Endothelial cell of umbilical vein (primary cell): ENCODE data around the gene GOLGA3. TPM values are rescaled to one million over a fixed set of nuclear protein-coding genes. Genes with fewer than 3 reads are reported as not detected.
"Not testable (repeated sequence)": the region's sequence is repeated elsewhere in the genome, so short reads cannot be mapped to it uniquely, and the experiment has no call there.

Experiments used
- BruUV-seq: library from RNA; stranded (reverse); fragments of 400-500 nt; replicated peaks from 2 replicates; lab custom pipeline; 2021; lab: Mats Ljungman, UMichigan
- CTCF ChIA-PET: fragments of 300-600, 350-600 bp; sonication (Branson Sonifier 250); formaldehyde crosslinking; loops from one replicate; lab custom pipeline; 2021; ENCODE audit warnings: antibody characterized with exemption, inconsistent platforms; lab: Charles Lee
- POLR2A ChIA-PET: fragments of 300-600, 350-600 bp; sonication (Branson Sonifier 250); formaldehyde crosslinking; loops from one replicate; lab custom pipeline; 2021; ENCODE audit warnings: antibody characterized with exemption, inconsistent platforms; lab: Charles Lee
- DNase-seq: peaks from one replicate; pipeline ENCODE4 v3.0.0-alpha.2; 2011; ENCODE audit warnings: low read depth, low spot score
- FAIRE-seq: peaks from 2 replicates; lab custom pipeline; 2011; peaks lifted over from hg19 to GRCh38; lab: Jason Lieb, UNC
- H2AFZ ChIP-seq: 2 replicates; pipeline ENCODE4 v1.6.0; 2012; ENCODE audit warnings: low read depth, low read length, control low read depth, inconsistent platforms
- H3K27ac ChIP-seq: 2 replicates; pipeline ENCODE4 v1.5.1; 2011; ENCODE audit warnings: low read depth, mild to moderate bottlenecking, control low read depth, low read length, moderate library complexity; ENCODE audit not compliant: insufficient read depth
- H3K27me3 ChIP-seq, 2 experiments: 2 replicates each; pipeline versions ENCODE4 v1.6.0 to v1.6.1; 2011; ENCODE audit warnings: low read length in 2 of 2, mixed read lengths in 1 of 2; ENCODE audit not compliant: control insufficient read depth in 2 of 2, insufficient read depth in 2 of 2
- H3K36me3 ChIP-seq, 2 experiments: 2 replicates in 1 of 2; 3 replicates in 1 of 2; pipeline ENCODE4 v1.5.1; 2011; ENCODE audit warnings: low read length in 2 of 2, mild to moderate bottlenecking in 1 of 2, moderate library complexity in 1 of 2; ENCODE audit not compliant: control insufficient read depth in 2 of 2, insufficient read depth in 2 of 2; ENCODE audit errors: extremely low read depth in 1 of 2
- H3K4me1 ChIP-seq: 3 replicates; pipeline ENCODE4 v1.5.1; 2011; ENCODE audit warnings: mild to moderate bottlenecking, low read length; ENCODE audit not compliant: control insufficient read depth, insufficient read depth; ENCODE audit errors: extremely low read depth
- H3K4me2 ChIP-seq: 2 replicates; pipeline ENCODE4 v1.6.1; 2011; ENCODE audit warnings: low read length, control low read depth, mixed read lengths; ENCODE audit not compliant: insufficient read depth
- H3K4me3 ChIP-seq, 3 experiments: fragments of 200-600 bp in 1 of 3; sonication (generic), shearing (Covaris generic) in 1 of 3; replicated peaks in 1 of 3; 2 replicates each; pipeline ENCODE4 v1.5.1; 2011 to 2016; ENCODE audit warnings: control low read depth in 3 of 3, low read length in 3 of 3, mild to moderate bottlenecking in 2 of 3, inconsistent platforms in 1 of 3, low read depth in 1 of 3, moderate library complexity in 1 of 3; ENCODE audit not compliant: insufficient read depth in 1 of 3
- H3K79me2 ChIP-seq: 2 replicates; pipeline ENCODE4 v1.6.0; 2012; ENCODE audit warnings: low read length, inconsistent platforms; ENCODE audit not compliant: control insufficient read depth, insufficient read depth
- H3K9ac ChIP-seq: replicated peaks from 2 replicates; pipeline ENCODE3; 2011; ENCODE audit warnings: low read length, control low read depth; ENCODE audit not compliant: insufficient read depth; ENCODE audit errors: extremely low read depth
- H3K9me1 ChIP-seq: replicated peaks from 3 replicates; pipeline ENCODE4 v1.6.0; 2011; ENCODE audit warnings: mild to moderate bottlenecking, low read length; ENCODE audit not compliant: control insufficient read depth, insufficient read depth; ENCODE audit errors: extremely low read depth
- H3K9me3 ChIP-seq: replicated peaks from 2 replicates; pipeline ENCODE4 v1.5.1; 2012; ENCODE audit warnings: low read length, inconsistent platforms; ENCODE audit not compliant: control insufficient read depth, insufficient read depth
- H4K20me1 ChIP-seq: replicated peaks from 2 replicates; pipeline ENCODE3; 2011; ENCODE audit warnings: mild to moderate bottlenecking, low read length; ENCODE audit not compliant: control insufficient read depth, insufficient read depth; ENCODE audit errors: extremely low read depth
- EZH2 ChIP-seq: IDR thresholded peaks from 2 replicates; pipeline ENCODE4 v1.6.1; 2012; ENCODE audit warnings: borderline replicate concordance, low read depth, mild to moderate bottlenecking, moderate library complexity, low read length, inconsistent platforms; ENCODE audit not compliant: severe bottlenecking
- FOS ChIP-seq: IDR thresholded peaks from 2 replicates; pipeline ENCODE4 v1.6.1; 2011; ENCODE audit warnings: mild to moderate bottlenecking, low read length, moderate library complexity, borderline replicate concordance; ENCODE audit not compliant: insufficient read depth
- GATA2 ChIP-seq: IDR thresholded peaks from 2 replicates; pipeline ENCODE4 v1.7.0; 2011; ENCODE audit warnings: low read depth, mild to moderate bottlenecking, moderate library complexity, mixed read lengths, low read length; ENCODE audit not compliant: insufficient read length, insufficient read depth
- JUN ChIP-seq: IDR thresholded peaks from 2 replicates; pipeline ENCODE4 v1.6.1; 2011; ENCODE audit warnings: borderline replicate concordance, low read depth; ENCODE audit not compliant: insufficient read length, insufficient read depth
- MYC ChIP-seq: IDR thresholded peaks from one replicate; pipeline ENCODE4 v1.6.1; 2011; ENCODE audit warnings: mild to moderate bottlenecking, low read depth, low read length
- POLR2A ChIP-seq: IDR thresholded peaks from 2 replicates; pipeline ENCODE4 v1.6.1; 2012; ENCODE audit warnings: low read depth, mild to moderate bottlenecking, control low read depth, low read length
- POLR2AphosphoS5 ChIP-seq: IDR thresholded peaks from 2 replicates; pipeline ENCODE4 v1.6.1; 2012; ENCODE audit warnings: low read depth, mild to moderate bottlenecking, control low read depth, low read length, moderate library complexity; ENCODE audit not compliant: insufficient read depth
- dilution Hi-C: fragments of 300-500 bp; cut with MboI; formaldehyde crosslinking; loops from one replicate; pipeline ENCODE4 v1.15.0; 2019; ENCODE audit warnings: low sequenced_read_pairs; ENCODE audit not compliant: extremely low pct_ligation_motif_present
- intact Hi-C: fragments of 100-400 bp; cut with micrococcal nuclease; formaldehyde crosslinking; loops from one replicate; pipeline ENCODE4 v1.10.0; 2022
- polyA plus RNA-seq, 4 experiments: library from polyadenylated mRNA; depleted of rRNA in 3 of 4; stranded (reverse) in 3 of 4; unstranded in 1 of 4; fragments of >200 nt; gene quantifications; 2 replicates each; pipeline versions ENCODE4 v1.2.1 to v1.2.3, GENCODE V29; 2011 to 2012; ENCODE audit warnings: missing spikeins in 1 of 4
- total RNA-seq: library from RNA; stranded (reverse); gene quantifications from 2 replicates; pipeline ENCODE4 v1.2.3, GENCODE V29; 2021
- TF ChIP-seq, protein P1 (sequence below): IDR thresholded peaks from 2 replicates; pipeline ENCODE4 v1.6.1; 2011; ENCODE audit not compliant: insufficient read depth, insufficient read length
- TF ChIP-seq, protein P2 (sequence below), 2 donors: IDR thresholded peaks; 1 replicate in 1 of 2; 2 replicates in 1 of 2; pipeline ENCODE4 v1.5.1; 2011; ENCODE audit warnings: low read length in 2 of 2, mild to moderate bottlenecking in 2 of 2, moderate library complexity in 2 of 2, control low read depth in 1 of 2, inconsistent platforms in 1 of 2, low read depth in 1 of 2; ENCODE audit not compliant: insufficient read depth in 1 of 2; ENCODE audit errors: extremely low read depth in 1 of 2

Gene GOLGA3
- total and polyA plus RNA-seq, 2 donors (not counting 3 experiments of a cell fraction or from before 2014, with no cell fraction given) = 18.4 to 86.0 TPM

DNA sequence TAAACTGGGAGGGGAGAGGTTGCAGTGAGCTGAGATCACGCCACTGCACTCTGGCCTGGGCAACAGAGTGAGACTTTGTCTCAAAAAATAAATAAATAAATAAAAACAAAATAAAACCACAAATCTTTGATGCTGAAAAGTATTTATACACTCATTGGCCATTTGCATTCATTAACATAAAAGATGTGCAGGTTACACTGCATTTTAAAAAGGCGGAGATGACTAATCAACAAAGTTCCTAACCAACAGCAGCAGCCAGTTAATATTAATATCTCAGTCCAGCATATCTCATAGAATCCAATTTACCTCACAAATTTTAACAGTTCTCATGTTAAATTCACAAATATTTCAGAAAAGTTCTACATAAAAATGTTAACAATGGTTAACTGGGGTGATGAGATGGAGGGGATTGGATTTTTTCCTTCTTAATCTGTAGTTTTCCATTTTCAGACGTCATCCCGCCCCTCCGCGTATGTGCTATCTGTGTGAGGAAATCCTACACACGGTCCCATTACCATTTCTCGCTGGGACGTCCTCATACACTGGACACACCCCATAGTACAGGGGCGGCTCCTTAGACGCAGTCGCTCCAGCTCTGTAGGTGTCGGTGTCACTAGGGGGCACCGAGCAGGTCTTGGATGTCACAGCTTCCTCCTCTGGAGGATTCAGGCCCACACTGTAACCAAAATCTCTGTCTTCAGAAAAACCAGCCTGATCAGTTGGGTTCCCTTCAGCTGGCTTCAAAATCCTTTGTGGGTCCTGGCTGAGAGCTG is 74.3 kb downstream of the GOLGA3 start:
- DNase-seq = no peak
- H3K36me3 ChIP-seq = peaks cover 18 to 32% of the 10 kb centered on the region in 2 experiments

DNA sequence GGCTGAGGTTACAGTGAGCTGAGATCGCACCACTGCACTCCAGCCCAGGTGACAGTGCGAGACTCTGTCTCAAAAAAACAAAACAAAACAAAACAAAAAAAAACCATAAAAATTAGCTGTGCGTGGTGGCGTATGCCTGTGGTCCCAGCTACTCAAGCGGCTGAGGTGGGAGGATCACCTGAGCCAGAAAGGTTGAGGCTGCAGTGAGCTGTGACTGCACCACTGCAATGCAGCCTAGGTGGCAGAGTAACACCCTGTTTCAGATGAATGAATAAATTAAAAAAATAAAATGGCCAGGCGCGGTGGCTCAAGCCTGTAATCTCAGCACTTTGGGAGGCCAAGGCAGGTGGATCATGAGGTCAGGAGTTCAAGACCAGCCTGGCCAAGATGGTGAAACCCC is 75.0 kb downstream of the GOLGA3 start:
- CTCF ChIA-PET, DNase-seq, H3K27me3 ChIP-seq, intact Hi-C loops, H3K4me3 ChIP-seq, BruUV-seq, POLR2A ChIA-PET, FAIRE-seq, H3K9me3 ChIP-seq, H3K27ac ChIP-seq, H3K9me1 ChIP-seq, H3K9ac ChIP-seq, dilution Hi-C loops, H3K4me1 ChIP-seq, H2AFZ ChIP-seq, H3K4me2 ChIP-seq: not testable (repeated sequence)
- peaks cover 70% of the 10 kb centered on the region for H3K79me2 ChIP-seq
- peaks cover 12% of the 10 kb centered on the region for H4K20me1 ChIP-seq
- peaks cover 21 to 32% of the 10 kb centered on the region in 2 experiments for H3K36me3 ChIP-seq

More for the DNA sequence above, 74.3 kb downstream of the GOLGA3 start:
- Histone ChIP-seq H3K9me1 (no peaks in the 10 kb centered on the region), H3K9me3 (no peaks in the 10 kb centered on the region), H3K27me3 (no peaks in the 10 kb centered on the region), H3K9ac (no peak overlapping the region), H3K4me3 (no peak overlapping the region), H3K79me2 (peaks cover 77% of the 10 kb centered on the region), H3K27ac (no peak overlapping the region), H3K4me2 (no peak overlapping the region), H3K4me1 (no peaks in the 10 kb centered on the region), H4K20me1 (peaks cover 12% of the 10 kb centered on the region), H2AFZ (no peak overlapping the region)
- no peak for FAIRE-seq
- intact Hi-C loops (no loop called here), dilution Hi-C loops (no loop called here)
- POLR2A ChIA-PET = no interaction called here
- TF ChIP-seq, protein P1, sequence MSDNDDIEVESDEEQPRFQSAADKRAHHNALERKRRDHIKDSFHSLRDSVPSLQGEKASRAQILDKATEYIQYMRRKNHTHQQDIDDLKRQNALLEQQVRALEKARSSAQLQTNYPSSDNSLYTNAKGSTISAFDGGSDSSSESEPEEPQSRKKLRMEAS = no peak
- TF ChIP-seq JUN = no peak
- TF ChIP-seq FOS = no peak
- no peak for TF ChIP-seq EZH2
- no peak for TF ChIP-seq POLR2A
- no peak for TF ChIP-seq GATA2
- TF ChIP-seq POLR2AphosphoS5 = no peak
- TF ChIP-seq, protein P2, sequence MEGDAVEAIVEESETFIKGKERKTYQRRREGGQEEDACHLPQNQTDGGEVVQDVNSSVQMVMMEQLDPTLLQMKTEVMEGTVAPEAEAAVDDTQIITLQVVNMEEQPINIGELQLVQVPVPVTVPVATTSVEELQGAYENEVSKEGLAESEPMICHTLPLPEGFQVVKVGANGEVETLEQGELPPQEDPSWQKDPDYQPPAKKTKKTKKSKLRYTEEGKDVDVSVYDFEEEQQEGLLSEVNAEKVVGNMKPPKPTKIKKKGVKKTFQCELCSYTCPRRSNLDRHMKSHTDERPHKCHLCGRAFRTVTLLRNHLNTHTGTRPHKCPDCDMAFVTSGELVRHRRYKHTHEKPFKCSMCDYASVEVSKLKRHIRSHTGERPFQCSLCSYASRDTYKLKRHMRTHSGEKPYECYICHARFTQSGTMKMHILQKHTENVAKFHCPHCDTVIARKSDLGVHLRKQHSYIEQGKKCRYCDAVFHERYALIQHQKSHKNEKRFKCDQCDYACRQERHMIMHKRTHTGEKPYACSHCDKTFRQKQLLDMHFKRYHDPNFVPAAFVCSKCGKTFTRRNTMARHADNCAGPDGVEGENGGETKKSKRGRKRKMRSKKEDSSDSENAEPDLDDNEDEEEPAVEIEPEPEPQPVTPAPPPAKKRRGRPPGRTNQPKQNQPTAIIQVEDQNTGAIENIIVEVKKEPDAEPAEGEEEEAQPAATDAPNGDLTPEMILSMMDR (IDR thresholded peaks at IDR 0.05; ENCODE audit: extremely low read depth in 1 of 2, insufficient read depth in 1 of 2, low read depth in 1 of 2, low read length in 2 of 2) = no peak
- no peak for TF ChIP-seq MYC
- BruUV-seq = no TSS peak
- CTCF ChIA-PET = no interaction called here
